ENCODE results near the gene MAN1B1.

MAN1B1 gene

DNA sequence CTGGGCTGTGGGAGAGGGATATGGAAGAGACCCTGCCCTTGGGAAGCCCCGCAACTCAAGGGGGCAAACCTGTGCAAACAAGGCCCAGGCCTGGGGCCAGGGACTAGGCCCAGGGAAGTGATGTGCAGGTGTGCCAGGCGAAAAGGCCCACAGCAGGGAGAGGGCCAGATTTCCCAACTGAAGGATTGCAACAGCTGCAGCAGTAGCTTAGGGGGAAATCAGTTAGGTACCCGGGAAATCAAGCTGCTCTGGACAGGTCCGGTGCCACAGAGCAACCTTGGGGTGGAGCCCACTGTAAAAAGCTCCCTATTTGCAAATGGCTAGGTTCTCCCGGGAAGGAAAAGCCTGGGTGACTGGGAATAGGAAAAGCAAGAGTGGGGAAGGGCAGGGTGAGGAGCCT is 62.6 kb downstream of the MAN1B1 start:
- no peak for DNase-seq

DNA sequence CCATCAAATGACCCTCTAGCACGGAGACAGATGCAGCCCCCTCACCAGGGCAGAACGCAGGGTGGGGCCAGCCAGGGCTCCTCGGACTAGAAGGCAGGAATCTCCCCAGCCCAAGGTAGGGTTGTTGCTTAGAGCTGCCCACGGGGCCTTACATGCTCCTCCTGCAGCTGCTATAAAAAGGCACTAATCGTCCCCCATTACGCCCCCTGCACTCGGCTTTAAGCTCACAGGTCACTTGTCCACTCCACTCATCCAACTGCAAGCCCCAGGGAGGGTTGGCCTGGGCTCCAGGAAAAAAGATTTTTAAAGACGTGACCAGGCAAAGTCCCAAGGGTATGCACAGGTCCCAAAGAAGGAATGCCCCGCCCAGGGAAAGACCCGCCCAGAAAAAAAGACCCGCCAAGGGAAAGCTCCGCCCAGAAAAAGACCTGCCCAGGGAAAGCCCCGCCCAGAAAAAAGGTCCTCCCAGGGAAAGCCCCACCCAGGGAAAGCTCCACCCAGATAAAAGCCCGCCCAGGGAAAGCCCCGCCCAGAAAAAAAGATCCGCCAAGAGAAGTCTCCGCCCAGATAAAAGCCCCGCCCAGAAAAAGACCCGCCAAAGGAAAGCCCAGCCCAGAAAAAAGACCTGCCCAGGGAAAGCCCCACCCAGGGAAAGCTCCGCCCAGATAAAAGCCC is 63.3 kb downstream of the MAN1B1 start:
- DNase-seq = peak; percentile 98

DNA sequence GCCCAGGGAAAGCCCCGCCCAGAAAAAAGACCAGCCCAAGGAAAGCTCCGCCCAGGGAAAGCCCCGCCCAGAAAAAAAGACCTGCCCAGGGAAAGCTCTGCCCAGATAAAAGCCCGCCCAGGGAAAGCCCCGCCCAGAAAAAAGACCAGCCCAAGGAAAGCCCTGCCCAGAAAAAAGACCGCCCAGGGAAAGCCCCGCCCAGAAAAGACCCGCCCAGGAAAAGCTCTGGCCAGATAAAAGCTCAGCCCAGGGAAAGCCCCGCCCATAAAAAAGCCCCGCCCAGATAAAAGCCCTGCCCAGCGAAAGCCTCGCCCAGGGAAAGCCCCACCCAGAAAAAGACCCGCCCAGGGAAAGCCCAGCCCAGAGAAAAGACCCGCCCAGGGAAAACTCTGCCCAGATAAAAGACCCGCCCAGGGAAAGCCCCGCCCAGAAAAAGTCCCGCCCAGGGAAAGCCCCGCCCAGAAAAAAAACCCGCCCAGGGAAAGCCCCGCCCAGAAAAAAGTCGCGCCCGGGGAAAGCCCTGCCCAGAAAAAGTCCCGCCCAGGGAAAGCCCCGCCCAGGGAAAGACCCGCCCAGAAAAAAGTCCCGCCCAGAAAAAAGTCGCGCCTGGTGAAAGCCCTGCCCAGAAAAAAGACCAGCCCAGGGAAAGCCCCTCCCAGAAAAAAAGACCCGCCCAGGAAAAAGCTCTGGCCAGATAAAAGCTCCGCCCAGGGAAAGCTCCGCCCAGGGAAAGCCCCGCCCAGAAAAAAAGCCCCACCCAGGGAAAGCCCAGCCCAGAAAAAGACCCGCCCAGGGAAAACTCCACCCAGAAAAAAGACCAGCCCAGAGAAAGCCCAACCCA is 64.1 kb downstream of the MAN1B1 start:
- DNase-seq = peak; percentile 98

DNA sequence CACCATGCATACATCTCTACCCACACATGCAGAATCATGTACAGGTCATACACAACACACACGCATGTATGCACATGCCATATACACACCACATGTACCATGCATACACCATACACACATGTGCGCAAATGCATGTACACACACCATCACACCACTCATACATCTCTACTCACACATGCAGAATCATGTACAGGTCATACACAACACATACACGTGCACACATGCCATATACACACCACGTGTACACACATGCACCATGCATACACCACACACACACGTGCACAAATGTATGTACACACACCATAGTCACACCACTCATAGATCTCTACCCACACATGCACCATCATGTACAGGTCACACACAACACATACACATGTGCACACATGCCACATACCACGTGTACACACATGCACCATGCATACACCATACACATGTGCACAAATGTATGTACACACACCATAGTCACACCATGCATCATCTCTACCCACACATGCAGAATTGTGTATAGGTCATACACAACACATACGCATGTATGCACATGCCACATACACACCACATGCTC is 66.1 kb downstream of the MAN1B1 start:
- DNase-seq = no peak

DNA sequence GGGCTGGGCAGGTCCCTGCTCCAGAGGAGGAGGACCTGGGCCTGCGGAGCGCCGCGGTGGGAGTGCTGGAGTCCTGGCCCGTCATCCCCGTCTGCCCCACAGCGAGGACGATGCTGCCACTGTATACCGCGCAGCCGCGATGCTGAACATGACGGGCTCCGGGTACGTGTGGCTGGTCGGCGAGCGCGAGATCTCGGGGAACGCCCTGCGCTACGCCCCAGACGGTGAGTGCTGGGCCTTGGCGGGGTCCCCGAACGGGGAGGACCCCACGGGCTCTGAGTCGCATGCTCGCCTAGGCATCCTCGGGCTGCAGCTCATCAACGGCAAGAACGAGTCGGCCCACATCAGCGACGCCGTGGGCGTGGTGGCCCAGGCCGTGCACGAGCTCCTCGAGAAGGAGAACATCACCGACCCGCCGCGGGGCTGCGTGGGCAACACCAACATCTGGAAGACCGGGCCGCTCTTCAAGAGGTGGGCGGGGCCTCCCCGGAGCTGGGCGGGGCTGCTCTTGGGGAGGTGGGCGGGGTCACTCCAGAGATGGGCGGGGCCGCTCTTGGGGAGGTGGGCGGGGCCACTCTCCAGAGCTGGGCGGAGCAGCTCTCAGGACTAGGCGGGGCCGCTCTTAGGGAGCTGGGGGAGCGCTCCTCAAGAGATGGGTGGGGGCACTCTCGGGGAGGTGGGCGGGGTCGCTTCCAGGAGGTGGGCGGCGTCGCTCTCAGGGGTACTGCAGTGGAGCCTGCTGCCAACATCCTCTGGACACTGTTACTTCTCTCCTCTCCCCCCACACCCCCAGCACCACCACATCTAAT is 70.0 kb downstream of the MAN1B1 start:
- DNase-seq = peak; percentile 78

DNA sequence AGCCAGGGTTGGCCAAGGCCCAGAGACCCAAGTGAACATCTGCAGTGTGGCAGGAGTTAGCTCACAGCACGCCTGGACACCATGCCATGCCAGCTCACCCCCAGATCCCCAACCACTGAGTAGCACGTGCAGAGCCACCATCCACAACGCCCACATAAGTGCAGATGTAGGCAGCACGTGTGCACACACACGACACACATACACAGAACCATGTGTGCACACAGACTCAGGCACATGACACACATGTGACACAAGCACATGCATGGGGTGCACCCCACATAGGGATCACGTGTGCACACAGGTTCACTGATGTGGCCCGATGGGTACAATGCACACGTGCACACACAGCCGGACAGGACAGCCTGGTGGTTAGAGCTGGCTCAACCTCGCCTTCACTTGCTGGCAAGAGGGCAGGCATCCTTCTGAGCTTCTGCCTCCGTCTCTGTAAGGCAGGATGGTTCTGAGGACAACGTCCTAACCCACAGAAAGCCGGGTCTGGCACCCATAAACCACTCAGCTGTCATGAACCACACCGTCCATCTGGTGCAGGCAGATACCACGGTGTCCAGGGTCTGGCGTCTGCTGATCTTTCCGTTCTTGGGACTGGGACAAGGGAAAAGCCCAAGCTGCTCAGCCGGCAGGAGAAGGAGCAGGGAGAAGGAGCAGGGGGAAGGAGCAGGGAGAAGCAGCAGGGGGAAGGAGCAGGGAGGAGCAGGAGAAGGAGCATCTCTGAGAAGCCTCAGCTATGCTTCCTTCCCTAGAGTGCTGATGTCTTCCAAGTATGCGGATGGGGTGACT is 71.0 kb downstream of the MAN1B1 start:
- DNase-seq = peak; percentile 48

DNA sequence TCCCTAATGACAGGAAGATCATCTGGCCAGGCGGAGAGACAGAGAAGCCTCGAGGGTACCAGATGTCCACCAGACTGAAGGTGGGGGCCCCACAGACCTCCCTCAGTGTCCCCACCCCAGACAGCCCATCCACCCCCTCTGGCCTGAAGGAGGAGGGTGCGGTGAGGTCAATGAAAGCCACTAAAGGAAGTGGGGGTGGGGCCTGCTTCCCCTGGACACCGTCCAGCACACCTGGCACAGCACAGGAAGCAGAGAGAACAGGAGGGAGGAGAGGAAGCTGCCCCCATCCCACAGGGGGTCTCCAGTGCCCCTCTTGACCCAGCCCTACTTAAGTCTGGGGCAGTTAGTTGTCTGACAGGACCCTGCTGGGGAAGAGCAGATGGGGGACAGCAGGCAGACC is 71.8 kb downstream of the MAN1B1 start:
- no peak for DNase-seq
